T-helper 17 cell (primary cell): ENCODE results near the gene SLC34A3. TPM values are rescaled to one million over a fixed set of nuclear protein-coding genes. Genes with fewer than 3 reads are reported as not detected.
"Not testable (repeated sequence)": the region's sequence is repeated elsewhere in the genome, so short reads cannot be mapped to it uniquely, and the experiment has no call there.

Experiments used
- ATAC-seq: fragments of 150-1000 bp; cut with Tn5 transposase; 2 replicates; pipeline ENCODE4 v1.10.0; 2021; ENCODE audit warnings: mild to moderate bottlenecking, moderate library complexity
- DNase-seq, 3 donors: peaks; one replicate each; pipeline versions ENCODE4 v3.0.0 to v3.0.0-alpha.2; 2020 to 2021
- H3K9me3 ChIP-seq: one replicate; pipeline ENCODE4 v1.7.0; 2013; ENCODE audit warnings: low read length, mild to moderate bottlenecking; ENCODE audit not compliant: control insufficient read depth, poor library complexity, severe bottlenecking
- H3K27ac Mint-ChIP-seq: one replicate; pipeline ENCODE4 v1.8.0; 2022; ENCODE audit warnings: mild to moderate bottlenecking, moderate library complexity, mixed read lengths
- H3K27me3 Mint-ChIP-seq: one replicate; pipeline ENCODE4 v1.8.0; 2022; ENCODE audit warnings: mixed read lengths
- H3K36me3 Mint-ChIP-seq: one replicate; pipeline ENCODE4 v1.8.0; 2022; ENCODE audit warnings: low read depth, mixed read lengths
- H3K4me1 Mint-ChIP-seq: one replicate; pipeline ENCODE4 v1.8.0; 2022; ENCODE audit warnings: mild to moderate bottlenecking, mixed read lengths
- H3K4me3 Mint-ChIP-seq: one replicate; pipeline ENCODE4 v1.8.0; 2022; ENCODE audit warnings: mild to moderate bottlenecking, moderate library complexity, mixed read lengths
- total RNA-seq, 4 donors: library from RNA in 2 of 4; stranded (reverse) in 2 of 4; gene quantifications; one replicate each; pipeline ENCODE4 v1.2.3 and lab custom pipeline; 2022 to 2026

SLC34A3 gene
- total RNA-seq, 2 donors from 2014 or later = not detected

- Mint-ChIP-seq H3K4me3 (peak within 1 kb of the TSS; percentile 97), H3K4me1 (peaks cover 19% of the 10 kb centered on the region), H3K27ac (peak within 1 kb of the TSS; percentile 91), H3K27me3 (no peaks in the 10 kb centered on the region), H3K36me3 (no peaks in the 10 kb centered on the region)
- ATAC-seq (peak; percentile 81), DNase-seq (peak; percentile 90 to 95 (median 93))
- no peaks in the 10 kb centered on the region for H3K9me3 ChIP-seq
Measured at GRCh38 chr9:137240841-137241489, 10.3 kb downstream of the SLC34A3 start, which contains the start of gene TUBB4B. Gene TUBB4B (plus strand): TSS chr9:137241287. CDS start chr9:137241361, 74 bp downstream.

- peak overlapping the region; percentile 91 for H3K27ac Mint-ChIP-seq
- peak; percentile 17 for ATAC-seq
- H3K9me3 ChIP-seq = no peaks in the 10 kb centered on the region
- H3K27me3 Mint-ChIP-seq = no peaks in the 10 kb centered on the region
- H3K4me3 Mint-ChIP-seq = peak overlapping the region; percentile 97
- DNase-seq = peak; percentile 38 to 63 (median 62)
- H3K4me1 Mint-ChIP-seq = peaks cover 19% of the 10 kb centered on the region
- no peaks in the 10 kb centered on the region for H3K36me3 Mint-ChIP-seq
Measured at GRCh38 chr9:137241490-137242268, 11.0 kb downstream of the SLC34A3 start.

GRCh38 chr9:137242269-137243203 is 11.8 kb downstream of the SLC34A3 start:
- DNase-seq (no peak), ATAC-seq (no peak)
- H3K9me3 ChIP-seq = no peaks in the 10 kb centered on the region
- H3K36me3 Mint-ChIP-seq = no peaks in the 10 kb centered on the region
- peak overlapping the region; percentile 51 for H3K27ac Mint-ChIP-seq
- H3K4me1 Mint-ChIP-seq = peaks cover 16% of the 10 kb centered on the region
- no peaks in the 10 kb centered on the region for H3K27me3 Mint-ChIP-seq
- H3K4me3 Mint-ChIP-seq = peak overlapping the region; percentile 86

- not testable (repeated sequence) for H3K4me3 Mint-ChIP-seq, ATAC-seq
Measured at GRCh38 chr9:137243266-137243625, 12.5 kb downstream of the SLC34A3 start.

GRCh38 chr9:137243626-137244485 is 13.2 kb downstream of the SLC34A3 start:
- peak overlapping the region; percentile 21 for H3K4me3 Mint-ChIP-seq
- H3K4me1 Mint-ChIP-seq = peaks cover 13% of the 10 kb centered on the region
- no peaks in the 10 kb centered on the region for H3K9me3 ChIP-seq
- ATAC-seq = no peak
- DNase-seq = no peak
- H3K27me3 Mint-ChIP-seq = no peaks in the 10 kb centered on the region
- H3K36me3 Mint-ChIP-seq = no peaks in the 10 kb centered on the region
- no peak overlapping the region for H3K27ac Mint-ChIP-seq

More at GRCh38 chr9:137243266-137243625, 12.5 kb downstream of the SLC34A3 start:
- H3K4me1 Mint-ChIP-seq = peaks cover 15% of the 10 kb centered on the region
- H3K27me3 Mint-ChIP-seq, H3K27ac Mint-ChIP-seq, H3K36me3 Mint-ChIP-seq, DNase-seq, H3K9me3 ChIP-seq: not testable (repeated sequence)

GRCh38 chr9:137244486-137245449 is 14.1 kb downstream of the SLC34A3 start:
- Mint-ChIP-seq H3K27me3 (no peaks in the 10 kb centered on the region), H3K27ac (no peak overlapping the region)
- DNase-seq = no peak

GRCh38 chr9:137245450-137246421 is 15.0 kb downstream of the SLC34A3 start:
- Mint-ChIP-seq H3K4me3 (no peak overlapping the region), H3K27ac (no peak overlapping the region), H3K27me3 (no peaks in the 10 kb centered on the region), H3K36me3 (no peaks in the 10 kb centered on the region), H3K4me1 (peaks cover 11% of the 10 kb centered on the region)
- DNase-seq (no peak), ATAC-seq (no peak)
- H3K9me3 ChIP-seq = no peaks in the 10 kb centered on the region

More at GRCh38 chr9:137244486-137245449, 14.1 kb downstream of the SLC34A3 start:
- Mint-ChIP-seq H3K4me1 (peaks cover 11% of the 10 kb centered on the region), H3K4me3 (peak overlapping the region; percentile 21), H3K36me3 (no peaks in the 10 kb centered on the region)
- ATAC-seq = no peak
- no peaks in the 10 kb centered on the region for H3K9me3 ChIP-seq

GRCh38 chr9:137247135-137247915 is 16.6 kb downstream of the SLC34A3 start:
- Mint-ChIP-seq H3K27ac (no peak overlapping the region), H3K27me3 (no peaks in the 10 kb centered on the region), H3K4me3 (no peak overlapping the region), H3K36me3 (no peaks in the 10 kb centered on the region), H3K4me1 (peaks cover 5% of the 10 kb centered on the region)
- no peak for ATAC-seq
- H3K9me3 ChIP-seq = no peaks in the 10 kb centered on the region
- no peak for DNase-seq

GRCh38 chr9:137247916-137248175 is 17.1 kb downstream of the SLC34A3 start:
- no peaks in the 10 kb centered on the region for H3K9me3 ChIP-seq
- no peak for DNase-seq
- no peak for ATAC-seq
- peak overlapping the region; percentile 45 for H3K27ac Mint-ChIP-seq
- H3K27me3 Mint-ChIP-seq = no peaks in the 10 kb centered on the region
- H3K36me3 Mint-ChIP-seq = no peaks in the 10 kb centered on the region
- H3K4me3 Mint-ChIP-seq = no peak overlapping the region
- peaks cover 4% of the 10 kb centered on the region for H3K4me1 Mint-ChIP-seq

GRCh38 chr9:137250329-137251193 is 19.9 kb downstream of the SLC34A3 start:
- Mint-ChIP-seq H3K27ac (no peak overlapping the region), H3K27me3 (no peaks in the 10 kb centered on the region), H3K4me1 (peaks cover 5% of the 10 kb centered on the region), H3K4me3 (no peak overlapping the region), H3K36me3 (no peaks in the 10 kb centered on the region)
- DNase-seq = no peak
- ATAC-seq = no peak
- H3K9me3 ChIP-seq = no peaks in the 10 kb centered on the region
